SHP77 treated with DMSO at 0.1 percent for 48 hours (cell line): ENCODE results near the gene INPP5A.
"Not testable (repeated sequence)": the region's sequence is repeated elsewhere in the genome, so short reads cannot be mapped to it uniquely, and the experiment has no call there.

Experiments used
- DNase-seq: peaks from one replicate; lab custom pipeline; 2025; lab: John Stamatoyannopoulos, UW

Gene INPP5A

GRCh38 chr10:132658546-132659205 is 121.1 kb downstream of the INPP5A start:
- DNase-seq, result no peak

GRCh38 chr10:132659206-132660091 is 121.9 kb downstream of the INPP5A start:
- no peak for DNase-seq

DNA sequence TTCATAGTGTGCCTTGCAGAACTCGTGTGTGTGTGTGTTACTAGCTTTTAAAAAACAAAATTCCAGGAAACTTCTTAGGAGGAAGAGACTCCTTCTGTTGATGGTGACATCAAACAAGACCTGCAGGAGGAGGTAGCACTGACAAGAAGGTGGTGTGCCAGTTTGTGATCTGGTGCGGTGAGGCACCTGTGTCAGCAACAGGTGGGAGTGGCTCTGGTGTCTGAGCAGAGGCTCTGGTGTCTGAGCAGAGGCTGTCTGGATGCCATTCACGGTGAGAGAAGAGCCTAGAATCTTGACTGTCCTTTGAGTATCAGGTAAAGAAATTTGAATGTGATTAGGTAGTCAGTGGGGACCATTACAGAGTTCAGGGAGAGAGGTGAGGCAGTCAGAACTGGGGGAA is 122.8 kb downstream of the INPP5A start:
- no peak for DNase-seq

- no peak for DNase-seq
Observed at GRCh38 chr10:132662186-132662920, 124.8 kb downstream of the INPP5A start.

DNA sequence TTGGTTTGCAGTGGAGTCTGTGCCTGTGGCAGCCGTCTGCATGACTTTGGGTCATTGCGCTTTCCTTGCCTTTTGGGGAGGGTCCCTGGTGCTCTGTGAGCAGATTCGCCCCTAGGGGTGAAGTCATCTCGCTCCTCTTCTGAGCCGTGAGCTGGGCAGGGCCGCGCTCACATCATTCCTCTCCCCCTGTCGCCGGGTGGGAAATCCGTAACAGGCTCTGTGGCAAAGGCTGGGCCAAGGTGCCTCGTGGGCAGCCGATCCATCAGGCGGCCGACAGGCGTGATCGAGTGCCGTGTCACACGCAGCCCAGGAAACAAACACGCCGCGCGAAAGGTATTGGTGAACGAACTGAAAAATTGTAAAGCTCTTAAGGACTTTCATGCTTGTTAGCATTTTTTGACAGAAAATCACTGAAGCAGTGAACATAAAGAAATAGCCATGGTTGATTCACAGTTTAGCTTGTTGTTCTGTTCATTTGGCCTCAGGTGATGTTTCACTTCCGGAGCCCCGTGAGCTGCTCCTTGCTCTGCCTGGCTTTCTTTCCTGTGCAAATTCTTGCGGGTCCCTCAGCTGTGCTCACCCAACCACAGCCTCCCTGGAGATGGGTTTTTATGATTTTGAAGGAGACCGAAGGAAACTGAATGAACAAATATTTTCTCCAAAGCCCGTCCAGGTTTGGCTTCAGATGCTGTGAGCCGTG is 126.2 kb downstream of the INPP5A start:
- no peak for DNase-seq

DNA sequence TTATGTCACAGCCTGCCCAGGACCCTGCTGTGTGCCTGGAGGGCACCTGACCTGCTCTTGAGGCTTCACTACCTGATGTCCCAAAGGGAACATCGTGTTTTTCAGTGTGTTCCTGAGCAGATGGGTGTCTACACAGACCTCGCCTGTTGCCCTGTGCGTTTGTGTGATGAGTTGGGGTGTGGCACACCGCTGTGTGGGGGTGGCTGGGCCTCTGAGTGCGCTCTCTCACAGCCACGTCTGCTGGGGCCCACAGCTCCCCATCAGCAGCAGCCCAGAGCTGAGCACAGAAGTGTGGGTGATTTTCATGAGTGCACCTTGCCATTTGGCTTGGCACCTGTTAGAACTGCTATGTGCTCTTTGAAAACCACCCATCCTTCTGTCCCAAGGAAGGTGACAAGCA is 126.8 kb downstream of the INPP5A start:
- DNase-seq, result no peak

DNA sequence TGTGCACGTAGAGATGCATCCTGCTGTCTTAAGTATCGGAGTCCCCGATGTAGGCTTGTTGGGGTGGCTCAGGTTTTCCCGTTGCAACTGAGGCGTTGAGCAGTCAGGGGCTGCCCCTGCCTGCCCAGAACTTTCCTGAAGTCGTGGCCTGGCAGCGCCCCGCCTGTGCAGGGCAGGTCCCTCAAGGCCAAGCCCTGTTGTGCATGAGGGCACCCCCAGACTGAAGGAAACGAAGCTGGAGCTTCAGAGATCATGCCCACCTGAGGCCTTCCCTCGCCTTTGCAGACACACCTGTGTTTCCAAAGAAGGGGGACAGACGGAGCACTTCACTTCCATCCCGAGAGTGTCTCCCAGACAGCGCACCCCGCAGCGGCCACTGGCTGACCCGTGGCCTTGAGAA is 127.3 kb downstream of the INPP5A start:
- DNase-seq, result no peak

DNA sequence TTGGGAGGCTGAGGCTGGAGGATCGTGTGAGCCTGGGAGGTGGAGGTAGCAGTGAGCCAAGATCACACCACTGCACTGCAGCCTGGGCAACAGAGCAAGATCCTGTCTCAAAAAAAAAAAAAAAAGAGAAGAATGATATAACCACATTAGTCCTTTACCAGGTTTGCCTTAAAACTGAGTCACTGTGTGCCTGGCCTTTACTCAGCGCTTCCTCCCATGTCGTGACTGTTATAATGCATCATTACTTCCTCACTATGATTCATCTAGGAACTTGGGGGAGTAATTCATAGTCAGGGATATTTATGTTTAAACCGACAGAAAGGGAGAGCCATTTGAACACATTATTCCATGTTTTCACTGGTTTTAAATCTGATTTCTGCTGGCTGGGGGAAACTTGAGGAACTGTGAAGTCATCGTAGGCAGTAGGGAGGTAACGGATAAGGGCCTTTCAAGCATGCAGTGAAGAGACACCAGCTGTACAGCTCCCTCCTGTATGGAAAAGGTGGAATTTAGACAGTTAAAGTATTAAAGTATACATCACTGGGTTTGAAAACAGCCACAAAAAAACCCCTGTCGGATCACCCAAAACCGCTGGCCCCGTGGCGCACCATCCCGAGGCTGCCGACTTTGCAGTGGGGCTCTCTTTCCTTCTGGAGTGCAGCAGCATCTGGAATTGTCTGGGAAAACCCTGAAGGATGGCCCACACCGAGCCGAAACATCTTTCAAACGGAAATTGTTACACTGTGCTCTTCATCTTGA is 128.5 kb downstream of the INPP5A start:
- DNase-seq, result no peak

DNA sequence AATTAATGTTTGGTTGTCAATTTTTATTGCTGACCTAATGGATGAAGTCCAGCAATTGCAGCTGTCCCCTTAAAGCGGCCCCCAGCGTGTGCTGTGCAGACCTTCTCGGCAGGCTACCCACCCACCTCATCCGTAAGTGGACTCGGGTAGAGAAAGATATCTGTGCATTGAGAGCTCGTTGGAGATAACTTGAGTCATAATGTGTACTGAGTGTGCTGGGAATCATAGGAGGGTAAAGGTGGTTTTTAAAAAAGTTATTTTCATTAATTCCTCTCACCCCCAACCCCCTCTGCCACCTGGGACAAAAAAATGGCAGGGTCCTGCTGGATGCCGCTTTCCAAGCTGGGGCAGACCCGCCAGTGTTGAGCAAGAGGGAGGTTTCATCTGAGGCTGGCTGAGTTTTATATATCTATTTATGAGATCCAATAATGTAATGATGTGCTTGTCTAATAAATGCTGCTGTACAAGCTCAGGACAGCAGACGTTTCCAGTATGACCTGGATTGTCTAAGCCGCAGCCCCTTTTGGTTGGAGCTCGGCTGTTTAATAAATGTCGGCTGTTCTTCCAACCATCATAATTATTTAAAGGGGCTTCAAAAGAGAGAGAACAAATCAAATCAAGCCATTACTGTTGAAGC is 129.2 kb downstream of the INPP5A start:
- no peak for DNase-seq

DNA sequence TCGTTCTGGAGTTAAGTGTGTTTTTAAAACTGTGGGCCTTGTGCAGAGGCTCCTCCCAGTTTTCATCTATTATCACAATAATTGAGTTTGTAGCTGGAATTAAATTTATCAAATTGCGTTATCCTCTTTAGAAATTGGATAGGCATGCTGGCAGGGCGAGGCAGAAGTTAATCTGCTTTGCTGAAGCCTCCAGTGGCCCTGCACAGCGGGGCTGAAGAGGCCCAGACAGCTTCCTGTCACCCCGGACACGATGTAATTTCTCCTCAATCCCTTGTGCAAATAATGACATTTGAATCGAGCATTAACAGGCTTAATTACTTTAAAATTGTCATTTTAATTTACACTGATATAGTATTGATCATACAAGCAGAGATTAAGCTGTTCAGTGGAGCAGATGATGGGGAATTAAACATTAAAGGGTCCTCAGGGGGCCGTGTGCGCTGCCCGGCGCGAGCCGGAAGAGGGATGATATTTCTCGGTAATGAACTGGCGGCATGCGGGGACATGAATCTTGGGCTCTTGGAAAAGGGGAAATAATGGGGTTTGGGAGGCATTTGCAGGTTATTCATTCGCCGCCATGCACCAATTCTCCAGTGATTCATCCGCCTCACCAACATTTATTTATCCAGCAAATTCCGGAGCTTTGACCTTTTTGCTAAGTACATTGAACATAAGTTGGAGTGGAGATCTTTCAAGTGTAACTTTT is 129.9 kb downstream of the INPP5A start:
- DNase-seq, result no peak

DNA sequence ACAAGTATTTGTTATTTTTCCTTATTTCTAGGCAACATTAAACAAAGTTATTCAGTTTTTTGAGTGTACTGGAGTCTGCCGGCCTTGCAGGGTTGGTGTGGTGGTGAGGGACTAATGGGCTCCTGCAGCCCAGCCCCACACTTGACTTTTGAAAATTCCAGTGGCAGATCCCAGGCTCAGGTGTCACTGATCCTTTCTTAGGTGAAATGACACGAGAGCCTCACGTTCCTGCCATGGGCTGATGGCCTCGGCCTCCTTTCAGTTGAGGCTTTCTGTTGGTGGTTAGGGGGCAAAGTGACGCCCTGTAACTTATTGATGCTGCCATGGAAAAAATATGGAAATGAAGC is 130.4 kb downstream of the INPP5A start:
- no peak for DNase-seq

- no peak for DNase-seq
Observed at GRCh38 chr10:132669208-132669861, 131.7 kb downstream of the INPP5A start.

- no peak for DNase-seq
Observed at GRCh38 chr10:132670546-132671227, 133.1 kb downstream of the INPP5A start.

GRCh38 chr10:132671228-132672154 is 133.9 kb downstream of the INPP5A start:
- DNase-seq, result no peak

DNA sequence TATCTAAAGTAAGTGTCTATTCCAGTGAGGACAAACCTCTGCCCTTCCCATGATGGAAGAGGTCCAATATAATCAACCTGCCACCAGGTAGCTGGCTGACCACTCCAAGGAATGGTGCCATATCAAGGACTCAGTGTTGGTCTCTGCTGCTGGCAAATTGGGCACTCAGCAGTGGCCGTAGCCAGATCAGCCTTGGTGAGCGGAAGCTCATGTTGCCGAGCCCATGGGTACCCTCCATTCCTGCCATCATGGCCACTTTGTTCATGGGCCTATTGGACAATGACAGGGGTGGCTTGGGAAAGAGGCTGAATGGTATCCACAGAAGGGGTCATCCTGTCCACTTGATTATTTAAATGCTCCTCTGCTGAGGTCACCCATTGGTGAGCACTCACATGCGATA is 136.2 kb downstream of the INPP5A start:
- not testable (repeated sequence) for DNase-seq

- DNase-seq, result no peak
Observed at GRCh38 chr10:132674311-132674710, 136.7 kb downstream of the INPP5A start.

GRCh38 chr10:132675031-132675740 is 137.6 kb downstream of the INPP5A start:
- DNase-seq, result no peak
